ENCODE data around the gene ZNF532. TPM values are rescaled to one million over a fixed set of nuclear protein-coding genes. Genes with fewer than 3 reads are reported as not detected.

The ZNF532 gene
- total and polyA plus RNA-seq, 8 donors: 56.2 to 153 (median 142) TPM

GRCh38 chr18:58896268-58896667 lies 31.6 kb downstream of the ZNF532 start:
- no peak for TF ChIP-seq CTCF (IDR thresholded peaks at IDR 0.05)
- peaks cover 0 to 14% of the 10 kb centered on the region in 2 donors for H3K4me1 ChIP-seq
- no peaks in the 10 kb centered on the region for H3K9me3 ChIP-seq
- H3K36me3 ChIP-seq: peaks cover 0 to 14% of the 10 kb centered on the region in 2 donors
- H3K27ac ChIP-seq: no peak overlapping the region
- no peak for DNase-seq
- H3K4me3 ChIP-seq: no peak overlapping the region
- no peaks in the 10 kb centered on the region for H3K27me3 ChIP-seq
- intact Hi-C loops (cut with DNase I): no loop called here
- no peak for ATAC-seq

- no peak overlapping the region for H3K27ac ChIP-seq
- intact Hi-C loops (cut with DNase I): no loop called here
- no peak for DNase-seq
These were observed 32.2 kb downstream of the ZNF532 start for GRCh38 chr18:58896734-58897508.

GRCh38 chr18:58898010-58898799 lies 33.5 kb downstream of the ZNF532 start:
- Histone ChIP-seq H3K27me3 (no peaks in the 10 kb centered on the region), H3K4me3 (no peak overlapping the region), H3K27ac (no peak overlapping the region), H3K9me3 (no peaks in the 10 kb centered on the region), H3K4me1 (no peaks in the 10 kb centered on the region), H3K36me3 (peaks cover 0 to 14% of the 10 kb centered on the region in 2 donors)
- no peak for TF ChIP-seq CTCF (IDR thresholded peaks at IDR 0.05)
- DNase-seq: no peak
- intact Hi-C loops (cut with DNase I): no loop called here
- ATAC-seq: no peak

More at GRCh38 chr18:58896734-58897508, 32.2 kb downstream of the ZNF532 start:
- ATAC-seq: no peak
- H3K4me1 ChIP-seq: peaks cover 0 to 9% of the 10 kb centered on the region in 2 donors
- peaks cover 0 to 14% of the 10 kb centered on the region in 2 donors for H3K36me3 ChIP-seq
- H3K27me3 ChIP-seq: no peaks in the 10 kb centered on the region
- H3K9me3 ChIP-seq: no peaks in the 10 kb centered on the region
- no peak for TF ChIP-seq CTCF (IDR thresholded peaks at IDR 0.05)
- H3K4me3 ChIP-seq: no peak overlapping the region

- no peak overlapping the region for H3K4me3 ChIP-seq
- H3K9me3 ChIP-seq: no peaks in the 10 kb centered on the region
- TF ChIP-seq CTCF (IDR thresholded peaks at IDR 0.05): no peak
- no peak overlapping the region for H3K27ac ChIP-seq
- ATAC-seq (no peak), DNase-seq (no peak)
- H3K4me1 ChIP-seq: no peaks in the 10 kb centered on the region
- peaks cover 0 to 14% of the 10 kb centered on the region in 2 donors for H3K36me3 ChIP-seq
- intact Hi-C loops (cut with DNase I): no loop called here
- no peaks in the 10 kb centered on the region for H3K27me3 ChIP-seq
These were observed 35.5 kb downstream of the ZNF532 start for GRCh38 chr18:58900015-58900649.

- Histone ChIP-seq H3K4me1 (no peaks in the 10 kb centered on the region), H3K9me3 (no peaks in the 10 kb centered on the region), H3K36me3 (peaks cover 0 to 14% of the 10 kb centered on the region in 2 donors), H3K27ac (no peak overlapping the region), H3K4me3 (no peak overlapping the region), H3K27me3 (no peaks in the 10 kb centered on the region)
- no peak for TF ChIP-seq CTCF (IDR thresholded peaks at IDR 0.05)
- intact Hi-C loops (cut with DNase I): no loop called here
- no peak for ATAC-seq
- no peak for DNase-seq
These were observed 36.5 kb downstream of the ZNF532 start for GRCh38 chr18:58901143-58901542.

Data from left lung (tissue), 10 donors.